22Rv1 (cell line): Measurements from ENCODE around the gene KDM4C.

Experiments
- CTCF ChIP-seq: fragments of 450-650 bp; IDR thresholded peaks from 2 replicates; pipeline ENCODE4 v1.5.1; 2017; ENCODE audit warnings: mild to moderate bottlenecking
- ZFX ChIP-seq: fragments of 450-650 bp; IDR thresholded peaks from 2 replicates; pipeline ENCODE4 v1.6.1; 2017; ENCODE audit warnings: antibody characterized with exemption, borderline replicate concordance

GRCh38 chr9:7111413-7111812 lies 353.6 kb downstream of the KDM4C start:
- TF ChIP-seq CTCF, result no peak
- no peak for TF ChIP-seq ZFX
